ENCODE measurements around the gene TREM1.

The TREM1 gene

GRCh38 chr6:41294214-41294872 lies 7.9 kb upstream of the TREM1 start:
- no peak for DNase-seq

DNA sequence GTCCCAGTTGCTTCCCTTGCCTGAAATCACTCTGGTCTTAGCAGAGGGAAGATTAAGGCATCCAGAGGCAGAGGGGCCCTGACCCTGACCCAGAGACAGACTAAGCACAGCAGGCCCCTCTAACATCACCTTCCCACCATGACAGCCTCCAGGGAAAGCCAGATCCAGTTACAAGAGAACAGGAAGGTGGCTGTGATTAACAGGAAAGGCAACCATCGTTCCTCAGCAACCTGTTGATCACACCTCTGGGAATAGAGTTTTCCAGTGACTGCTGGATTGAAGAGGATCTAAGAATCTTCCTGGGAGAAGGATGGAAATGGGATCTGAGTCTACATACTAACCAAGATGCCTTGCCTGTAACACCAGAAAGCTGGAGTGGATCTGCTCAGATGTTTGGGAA lies 5.2 kb upstream of the TREM1 start:
- no peak for DNase-seq

DNA sequence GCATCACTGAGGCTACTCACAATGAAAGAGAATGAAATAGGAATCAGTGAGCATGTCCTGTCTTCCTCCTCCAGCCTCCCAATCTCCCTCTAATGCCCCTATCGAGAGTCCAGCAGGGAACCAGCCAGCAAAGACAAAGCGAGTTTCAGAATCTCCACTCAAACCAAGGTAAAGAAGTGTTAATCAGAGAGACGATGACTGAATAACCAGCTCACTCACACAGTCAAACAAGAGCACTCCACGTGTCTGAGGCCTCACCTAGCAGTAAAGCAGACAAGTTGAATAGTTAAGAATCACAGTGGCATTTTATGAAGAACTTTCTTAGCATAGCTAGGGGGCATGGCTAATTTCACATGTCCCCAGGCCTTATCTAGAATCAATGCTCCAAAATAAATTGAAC lies 3.3 kb upstream of the TREM1 start:
- no peak for DNase-seq

GRCh38 chr6:41288754-41289129 lies 2.3 kb upstream of the TREM1 start:
- DNase-seq = no peak

- DNase-seq = peak in 1 of 2 experiments; percentile 4
Observed at GRCh38 chr6:41288030-41288753, 1.7 kb upstream of the TREM1 start.

DNA sequence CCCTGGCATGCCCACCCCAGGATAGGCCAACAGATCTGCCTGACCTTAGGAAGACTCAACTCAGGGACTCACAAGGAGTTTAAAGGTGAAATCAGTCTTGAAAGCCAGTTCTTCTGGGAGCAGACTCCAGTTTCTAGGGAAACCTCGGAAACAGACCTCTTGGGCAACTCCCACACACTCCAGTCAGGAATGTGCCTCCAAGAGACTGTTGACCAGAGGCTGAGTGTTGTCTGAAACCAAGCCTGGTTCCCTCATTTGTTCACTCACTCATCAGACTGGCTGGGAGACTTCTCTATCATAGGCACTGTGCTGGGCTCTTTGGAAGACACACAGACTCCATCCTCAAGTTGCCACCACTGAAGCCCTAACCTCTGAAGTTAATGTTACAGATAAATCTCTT lies 1.8 kb downstream of the TREM1 start:
- DNase-seq = no peak

DNA sequence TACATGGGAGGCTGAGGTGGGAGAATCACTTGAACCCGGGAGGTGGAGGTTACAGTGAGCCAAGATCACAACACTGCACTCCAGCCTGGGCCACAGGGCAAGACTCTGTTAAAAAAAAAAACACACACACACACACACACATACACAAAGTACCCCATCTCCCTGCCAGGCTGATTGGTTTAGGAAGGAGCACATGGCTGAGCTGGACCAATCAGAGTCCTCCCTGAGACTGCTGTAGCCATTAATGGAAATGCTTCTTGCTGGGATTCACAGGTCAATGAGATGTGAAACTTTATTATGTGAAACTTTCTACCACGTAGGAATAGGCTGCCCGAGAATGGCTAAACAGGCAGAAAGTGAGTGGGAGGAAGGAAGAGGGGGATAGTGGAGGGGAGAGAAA lies 2.9 kb downstream of the TREM1 start:
- no peak for DNase-seq

DNA sequence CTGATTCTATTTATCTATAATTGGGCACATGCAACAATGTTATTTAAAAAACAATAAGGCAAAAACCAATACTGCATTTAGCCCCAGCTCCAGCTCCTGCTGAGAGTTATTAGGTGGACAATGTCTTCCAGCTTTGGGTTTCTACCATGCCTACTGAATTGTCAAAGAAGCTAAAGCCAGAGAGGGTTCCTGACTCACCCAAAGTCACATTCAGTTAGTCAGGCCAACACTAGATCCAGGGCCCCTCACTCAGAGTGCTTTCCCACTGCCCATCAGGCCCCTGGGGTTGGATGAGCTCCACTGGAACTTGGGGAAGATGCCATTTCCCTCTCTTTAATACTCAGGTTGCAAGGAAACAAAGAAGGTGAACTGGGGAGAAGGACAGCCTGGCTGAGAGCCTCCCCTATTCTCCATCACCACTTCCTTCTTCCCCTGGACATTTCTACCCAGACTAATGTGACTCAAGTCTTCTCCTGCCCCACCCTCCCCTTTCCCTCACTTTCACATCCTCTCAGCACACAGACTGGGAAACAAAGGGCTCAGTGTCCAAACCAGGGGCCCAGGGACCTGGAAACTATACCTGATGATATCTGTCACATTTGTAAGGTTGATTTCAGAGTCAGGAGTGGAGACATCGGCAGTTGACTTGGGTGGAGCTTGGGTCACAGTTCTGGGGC lies 6.0 kb downstream of the TREM1 start:
- no peak for DNase-seq

DNA sequence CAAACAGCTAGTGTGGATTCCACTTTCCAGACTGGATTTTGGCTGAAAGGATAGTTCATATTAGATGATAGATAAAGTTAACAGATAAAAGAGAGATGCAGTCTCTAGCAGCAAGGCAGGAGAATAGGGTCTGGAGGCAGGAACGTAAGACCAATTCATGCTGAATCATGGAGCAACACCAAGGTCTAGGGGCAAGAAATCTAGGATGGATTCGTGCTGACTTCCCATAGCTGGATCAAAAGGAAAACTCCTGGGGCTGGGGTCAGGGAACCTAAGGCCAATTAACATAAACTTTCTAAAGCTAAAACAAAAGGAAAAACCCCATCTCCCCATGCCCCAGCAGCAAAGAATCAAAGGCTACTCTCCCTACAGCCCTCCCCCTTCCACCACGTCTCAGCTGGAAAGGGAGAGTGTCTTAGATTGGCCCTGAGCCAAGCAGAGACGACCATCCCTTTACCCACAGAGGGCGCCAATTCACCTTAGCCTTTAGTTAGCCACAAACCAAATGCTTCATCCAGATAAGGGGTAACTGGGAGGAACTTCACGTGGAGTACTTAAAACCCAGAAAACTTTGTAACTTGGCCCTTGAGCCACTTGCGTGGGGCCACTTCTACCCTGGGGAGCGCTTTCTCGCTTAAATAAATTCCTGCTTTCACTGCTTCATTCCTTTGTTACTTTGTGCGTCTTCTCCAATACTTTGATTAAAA lies 7.6 kb downstream of the TREM1 start:
- peak; percentile 68 to 82 for DNase-seq

DNA sequence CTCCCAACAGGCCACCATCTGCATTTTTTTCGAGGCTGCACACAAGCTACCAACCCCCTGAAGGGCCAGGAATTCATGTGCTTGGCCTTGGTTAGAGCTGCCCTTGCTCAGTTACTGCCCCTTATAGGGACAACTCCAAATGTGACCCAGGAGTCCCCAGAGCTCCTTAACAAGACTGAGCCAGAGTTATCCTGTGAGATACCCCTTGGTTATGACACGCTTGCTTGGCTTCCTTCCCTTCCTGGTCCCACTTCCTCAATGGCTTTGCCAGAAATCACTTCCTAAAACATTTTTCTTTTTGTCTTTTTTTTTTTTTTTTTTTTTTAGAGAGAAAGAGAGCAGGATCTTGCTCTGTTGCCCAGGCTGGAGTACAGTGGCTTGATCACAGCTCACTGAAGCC lies 8.9 kb downstream of the TREM1 start:
- DNase-seq = no peak

DNA sequence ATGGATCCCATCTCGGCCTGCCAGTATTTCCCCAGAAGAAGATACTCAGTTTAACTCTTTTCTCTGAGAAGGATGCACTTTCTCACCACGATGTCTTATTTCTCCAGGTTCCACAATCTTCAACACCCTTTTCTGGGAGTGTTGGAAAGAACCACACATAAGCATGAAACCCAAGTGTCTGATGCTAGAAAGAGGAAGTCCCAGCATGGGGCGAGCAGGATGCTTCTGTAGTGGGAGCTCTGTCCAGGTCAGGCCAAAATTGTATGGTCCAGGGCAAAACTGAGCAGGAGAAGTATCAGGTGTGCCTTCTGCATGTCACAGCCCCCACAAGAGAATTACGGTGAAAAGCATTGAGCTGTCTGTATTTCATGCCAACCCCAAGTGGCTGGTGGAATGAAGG lies 11.0 kb downstream of the TREM1 start:
- DNase-seq = no peak

DNA sequence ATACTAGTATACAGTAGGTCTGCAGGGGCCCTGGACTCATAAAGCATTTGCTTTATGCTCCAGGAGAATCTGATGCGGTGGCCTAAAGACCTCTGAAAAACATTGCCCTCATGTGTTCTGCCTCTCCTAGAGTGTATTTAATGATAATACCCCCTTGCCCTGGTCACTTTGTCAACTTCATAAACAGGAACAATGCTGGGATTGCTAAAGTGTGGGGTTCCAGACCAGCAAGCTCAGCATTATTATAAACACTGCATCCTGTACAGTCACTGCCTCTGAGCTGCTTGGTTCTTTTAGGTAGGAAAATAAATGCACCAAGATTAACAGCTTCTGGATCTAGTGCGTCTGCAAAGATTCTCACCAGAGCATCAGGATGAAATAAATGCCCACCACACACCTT lies 12.2 kb downstream of the TREM1 start:
- DNase-seq = no peak

GRCh38 chr6:41273714-41274113 lies 12.8 kb downstream of the TREM1 start:
- peak in 1 of 2 experiments; percentile 66 for DNase-seq

DNA sequence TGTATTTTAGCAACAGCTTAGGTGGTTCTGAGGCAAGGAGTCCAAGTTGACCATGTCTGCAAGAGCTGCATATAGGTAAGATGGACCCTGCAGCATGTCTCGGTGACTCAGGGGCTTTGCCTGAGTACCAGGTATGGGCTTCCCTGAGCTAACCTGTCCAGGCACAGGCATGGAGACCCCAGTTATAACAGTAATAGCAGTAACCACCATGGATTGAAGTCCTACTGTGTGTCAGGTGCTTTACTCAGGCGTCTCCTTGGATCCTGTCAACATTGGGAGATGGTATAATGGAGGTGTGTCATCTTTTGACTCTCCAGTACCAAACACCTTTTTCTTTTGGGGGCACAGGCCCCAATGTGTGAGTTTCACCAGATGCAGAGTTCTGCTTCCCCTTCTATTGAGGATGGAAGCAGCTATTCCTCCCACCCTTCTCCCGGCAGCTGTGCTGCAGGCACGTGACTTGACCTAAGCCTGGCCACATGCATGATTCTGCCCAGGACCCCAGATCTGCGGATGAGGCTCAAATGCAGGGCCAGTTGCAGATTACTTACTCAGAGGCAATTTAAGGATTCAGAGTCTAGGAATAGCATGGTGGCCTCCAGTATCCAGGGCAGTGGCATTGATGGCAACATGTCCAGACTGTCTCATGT lies 13.8 kb downstream of the TREM1 start:
- no peak for DNase-seq

- no peak for DNase-seq
Observed at GRCh38 chr6:41271901-41272395, 14.5 kb downstream of the TREM1 start.

DNA sequence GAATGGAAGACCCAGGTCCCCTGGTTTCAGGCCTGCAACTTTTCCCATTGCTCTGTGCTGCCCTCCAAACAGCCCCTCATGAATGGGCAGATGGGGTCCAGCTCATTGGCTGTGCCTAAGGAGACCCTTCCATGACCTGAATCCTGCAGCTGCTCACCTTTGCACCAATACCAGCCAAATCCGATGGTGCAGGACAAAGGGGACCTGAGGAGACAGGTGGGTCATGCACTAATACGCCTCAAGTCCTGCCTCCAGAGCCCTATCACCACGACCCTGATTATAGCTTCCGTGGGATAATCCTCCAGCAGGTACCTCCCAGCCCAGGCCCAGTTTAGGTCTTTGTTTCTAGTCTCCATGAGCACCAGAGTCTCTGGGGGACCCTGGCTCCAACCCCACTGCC lies 16.8 kb downstream of the TREM1 start:
- DNase-seq = no peak

DNA sequence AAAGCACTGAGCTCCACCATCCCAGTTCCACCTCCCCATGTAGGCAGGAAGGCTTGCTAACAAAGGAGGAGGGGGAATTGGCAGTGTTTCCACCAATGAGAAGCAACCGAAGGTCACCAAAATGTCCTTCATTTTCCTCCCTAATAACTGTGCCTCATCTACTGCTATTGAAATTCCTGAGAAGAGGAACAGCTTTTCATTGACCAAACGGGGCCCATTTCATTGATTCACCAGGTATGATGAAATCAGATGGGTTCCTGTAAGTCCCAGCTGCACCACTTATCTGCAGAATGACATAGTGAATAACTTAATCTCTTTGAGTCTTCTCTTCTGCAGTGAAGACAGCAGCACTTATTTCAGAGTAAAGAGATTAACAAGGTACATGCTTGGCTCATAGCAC lies 17.3 kb downstream of the TREM1 start:
- no peak for DNase-seq

- no peak for DNase-seq
Observed at GRCh38 chr6:41268478-41268877, 18.0 kb downstream of the TREM1 start.

- DNase-seq = no peak
Observed at GRCh38 chr6:41266541-41266940, 19.9 kb downstream of the TREM1 start.

DNA sequence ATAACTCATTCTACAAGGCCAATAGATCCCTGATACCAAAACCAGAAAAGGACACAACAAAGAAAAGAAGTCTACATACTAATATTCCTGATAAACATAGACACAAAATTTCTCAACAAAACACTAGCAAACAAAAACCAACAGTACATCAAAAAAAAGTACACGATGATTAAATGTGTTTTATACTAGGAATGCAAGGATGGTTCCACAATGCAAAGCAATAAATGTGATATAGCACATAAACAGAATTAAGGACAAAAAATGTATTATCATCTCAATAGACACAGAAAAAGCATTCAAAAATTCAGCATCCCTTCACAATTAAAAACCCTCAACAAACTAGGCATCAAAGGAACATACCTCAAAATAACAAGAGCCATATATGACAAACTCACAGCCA lies 23.2 kb downstream of the TREM1 start:
- DNase-seq = no peak

DNA sequence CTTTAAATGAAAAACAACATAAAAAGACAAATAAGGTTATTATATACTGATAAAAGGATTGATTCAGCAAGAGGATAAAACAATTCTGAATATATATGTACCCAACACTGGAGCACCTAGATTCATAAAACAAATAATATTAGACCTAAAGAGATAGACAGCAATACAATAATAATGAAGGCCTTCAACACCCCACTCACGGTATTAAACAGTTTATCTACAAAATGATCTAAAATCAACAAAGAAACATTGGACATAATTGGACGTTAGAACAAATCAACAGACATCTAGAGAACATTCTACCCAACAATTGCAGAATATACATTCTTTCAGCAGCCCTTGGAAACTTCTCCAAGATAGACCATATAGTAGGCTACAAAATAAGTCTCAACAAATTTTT lies 24.1 kb downstream of the TREM1 start:
- DNase-seq = no peak

DNA sequence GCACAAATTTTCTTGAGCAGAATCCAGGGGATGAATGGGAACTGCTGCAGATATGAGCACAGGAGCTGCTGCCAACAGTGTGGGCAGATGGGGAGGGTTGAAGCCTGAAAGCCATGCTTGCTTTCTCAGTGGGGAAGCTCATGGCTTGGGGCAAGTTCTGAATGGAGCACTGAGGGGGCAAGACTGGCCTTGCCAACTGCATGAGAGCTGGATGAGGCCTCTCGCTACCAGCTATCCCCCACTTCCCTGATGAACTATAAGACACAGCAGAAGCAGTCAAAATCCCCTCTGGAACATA lies 28.3 kb downstream of the TREM1 start:
- no peak for DNase-seq

Data from NCI-H524 (cell line).